ENCODE results near the gene NT5DC3. TPM values are rescaled to one million over a fixed set of nuclear protein-coding genes. Genes with fewer than 3 reads are reported as not detected.

NT5DC3 gene
- total and polyA plus RNA-seq, 9 of the 15 experiments (the other 6 are each of a cell fraction or from before 2014, with no cell fraction given): 6.3 to 33.5 (median 24.5) TPM

DNA sequence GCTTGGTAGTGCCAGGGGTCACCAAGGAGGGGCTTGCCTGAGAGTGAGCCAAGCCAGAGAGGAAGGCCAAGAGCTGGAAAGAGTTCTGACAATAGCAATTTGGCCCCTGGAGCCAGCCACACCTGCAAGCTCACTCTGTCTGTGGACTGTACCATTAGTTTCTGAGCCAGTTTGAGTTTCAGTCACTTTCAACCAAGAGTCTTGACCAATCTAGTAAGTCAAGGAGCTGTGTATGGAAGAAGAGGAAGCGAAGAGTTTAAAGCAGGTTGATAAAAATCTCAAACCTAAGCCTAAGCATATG lies 38.5 kb downstream of the NT5DC3 start:
- H2AFZ ChIP-seq (ENCODE audit: low read depth, low read length): no peak overlapping the region
- POLR2A ChIA-PET: interaction anchor here (1.0 to 2.3 kb wide), 2 partner anchors 10 to 33 kb away, joined by 3 to 12 read pairs; no protein-coding TSS in a partner anchor
- no peak for TF ChIP-seq KHSRP (IDR thresholded peaks at IDR 0.05)
- TF ChIP-seq CEBPG (CRISPR knock-in tag; IDR thresholded peaks at IDR 0.05): no peak
- no peak for TF ChIP-seq CEBPG (tag; conservative IDR thresholded peaks at IDR 0.05 in 1 of 2, IDR thresholded peaks at IDR 0.05 in 1 of 2)
- TF ChIP-seq KDM1A (IDR thresholded peaks at IDR 0.05): no peak
- TF ChIP-seq, protein P1, sequence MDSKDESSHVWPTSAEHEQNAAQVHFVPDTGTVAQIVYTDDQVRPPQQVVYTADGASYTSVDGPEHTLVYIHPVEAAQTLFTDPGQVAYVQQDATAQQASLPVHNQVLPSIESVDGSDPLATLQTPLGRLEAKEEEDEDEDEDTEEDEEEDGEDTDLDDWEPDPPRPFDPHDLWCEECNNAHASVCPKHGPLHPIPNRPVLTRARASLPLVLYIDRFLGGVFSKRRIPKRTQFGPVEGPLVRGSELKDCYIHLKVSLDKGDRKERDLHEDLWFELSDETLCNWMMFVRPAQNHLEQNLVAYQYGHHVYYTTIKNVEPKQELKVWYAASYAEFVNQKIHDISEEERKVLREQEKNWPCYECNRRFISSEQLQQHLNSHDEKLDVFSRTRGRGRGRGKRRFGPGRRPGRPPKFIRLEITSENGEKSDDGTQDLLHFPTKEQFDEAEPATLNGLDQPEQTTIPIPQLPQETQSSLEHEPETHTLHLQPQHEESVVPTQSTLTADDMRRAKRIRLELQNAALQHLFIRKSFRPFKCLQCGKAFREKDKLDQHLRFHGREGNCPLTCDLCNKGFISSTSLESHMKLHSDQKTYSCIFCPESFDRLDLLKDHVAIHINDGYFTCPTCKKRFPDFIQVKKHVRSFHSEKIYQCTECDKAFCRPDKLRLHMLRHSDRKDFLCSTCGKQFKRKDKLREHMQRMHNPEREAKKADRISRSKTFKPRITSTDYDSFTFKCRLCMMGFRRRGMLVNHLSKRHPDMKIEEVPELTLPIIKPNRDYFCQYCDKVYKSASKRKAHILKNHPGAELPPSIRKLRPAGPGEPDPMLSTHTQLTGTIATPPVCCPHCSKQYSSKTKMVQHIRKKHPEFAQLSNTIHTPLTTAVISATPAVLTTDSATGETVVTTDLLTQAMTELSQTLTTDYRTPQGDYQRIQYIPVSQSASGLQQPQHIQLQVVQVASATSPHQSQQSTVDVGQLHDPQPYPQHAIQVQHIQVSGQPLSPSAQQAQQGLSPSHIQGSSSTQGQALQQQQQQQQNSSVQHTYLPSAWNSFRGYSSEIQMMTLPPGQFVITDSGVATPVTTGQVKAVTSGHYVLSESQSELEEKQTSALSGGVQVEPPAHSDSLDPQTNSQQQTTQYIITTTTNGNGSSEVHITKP (IDR thresholded peaks at IDR 0.05; ENCODE audit: partially characterized antibody): peak; percentile 50
- TF ChIP-seq CAMTA2 (CRISPR knock-in tag; conservative IDR thresholded peaks at IDR 0.05): no peak
- peak; percentile 9; the same call in 1 of the 2 replicates for TF ChIP-seq SPI1 (IDR thresholded peaks at IDR 0.05; ENCODE audit: borderline replicate concordance, low read depth, low read length)
- TF ChIP-seq, protein P2, sequence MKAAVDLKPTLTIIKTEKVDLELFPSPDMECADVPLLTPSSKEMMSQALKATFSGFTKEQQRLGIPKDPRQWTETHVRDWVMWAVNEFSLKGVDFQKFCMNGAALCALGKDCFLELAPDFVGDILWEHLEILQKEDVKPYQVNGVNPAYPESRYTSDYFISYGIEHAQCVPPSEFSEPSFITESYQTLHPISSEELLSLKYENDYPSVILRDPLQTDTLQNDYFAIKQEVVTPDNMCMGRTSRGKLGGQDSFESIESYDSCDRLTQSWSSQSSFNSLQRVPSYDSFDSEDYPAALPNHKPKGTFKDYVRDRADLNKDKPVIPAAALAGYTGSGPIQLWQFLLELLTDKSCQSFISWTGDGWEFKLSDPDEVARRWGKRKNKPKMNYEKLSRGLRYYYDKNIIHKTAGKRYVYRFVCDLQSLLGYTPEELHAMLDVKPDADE (conservative IDR thresholded peaks at IDR 0.05; ENCODE audit: control insufficient read depth, low read depth, low read length): no peak
- peaks cover 7% of the 10 kb centered on the region for H3K9me1 ChIP-seq (ENCODE audit: control insufficient read depth, insufficient read depth, low read length)
- no TSS peak for BruUV-seq (replicated peaks)
- H3K4me1 ChIP-seq (replicated peaks in 1 of 2; ENCODE audit: control insufficient read depth in 2 of 2, insufficient read depth in 2 of 2, low read length in 2 of 2): peaks cover 29 to 43% of the 10 kb centered on the region in 2 experiments
- H3K36me3 ChIP-seq (ENCODE audit: control insufficient read depth, insufficient read depth, low read length): peaks cover 83% of the 10 kb centered on the region
- no peak for ATAC-seq
- peaks cover 33% of the 10 kb centered on the region for H3K79me2 ChIP-seq (ENCODE audit: control insufficient read depth, insufficient read depth, low read length)
- in situ Hi-C loops (cut with MboI): loop anchor here (10.0 kb wide), 1 partner anchor 1688 kb away; no protein-coding TSS in a partner anchor
- intact Hi-C loops (cut with micrococcal nuclease): no loop called here
- H3K9ac ChIP-seq (ENCODE audit: insufficient read depth in 1 of 2, low read depth in 2 of 2, low read length in 2 of 2): no peak overlapping the region
- no peaks in the 10 kb centered on the region for H3K27me3 ChIP-seq (ENCODE audit: control insufficient read depth in 2 of 2, insufficient read depth in 2 of 2, low read length in 2 of 2)
- no peak overlapping the region for H3K4me3 ChIP-seq
- no peaks in the 10 kb centered on the region for H3K9me3 ChIP-seq (replicated peaks; ENCODE audit: control insufficient read depth, insufficient read depth, low read depth, low read length)
- H4K20me1 ChIP-seq (replicated peaks; ENCODE audit: control insufficient read depth, insufficient read depth, low read length): peaks cover 12% of the 10 kb centered on the region; the same call in 1 of the 2 replicates
- H3K27ac ChIP-seq (ENCODE audit: extremely low read depth, low read depth, low read length): no peak overlapping the region
- DNase-seq (ENCODE audit: extremely low read depth in 1 of 4, low spot score in 3 of 4): no peak
- 100% methylated on average over 1 of the region's 1 CpG for WGBS (ENCODE audit: insufficient coverage, low coverage, missing lambda C conversion rate)
- H3K4me2 ChIP-seq (ENCODE audit: insufficient read depth, low read length): no peak overlapping the region
- CTCF ChIA-PET (ENCODE audit: low intra/inter-chr PET ratio): no interaction called here
- FAIRE-seq: no peak
